KMS-11 (cell line): ENCODE measurements around the gene SLC29A4.
"Not testable (repeated sequence)": the region's sequence is repeated elsewhere in the genome, so short reads cannot be mapped to it uniquely, and the experiment has no call there.

ENCODE experiments used
- H2AFZ ChIP-seq: fragments of 200-600 bp; sonication (generic); 2 replicates; pipeline ENCODE4 v1.6.1; 2016; ENCODE audit warnings: antibody characterized with exemption, mixed run types, low read depth
- H3K27ac ChIP-seq: fragments of 200-600 bp; sonication (generic); 2 replicates; pipeline ENCODE4 v1.6.1; 2016; ENCODE audit warnings: mild to moderate bottlenecking, mixed run types
- H3K27me3 ChIP-seq: fragments of 200-600 bp; sonication (generic); 2 replicates; pipeline ENCODE4 v1.6.1; 2017; ENCODE audit warnings: mild to moderate bottlenecking, low read depth, mixed run types, moderate library complexity; ENCODE audit not compliant: insufficient read depth
- H3K36me3 ChIP-seq: fragments of 200-600 bp; sonication (generic); 2 replicates; pipeline ENCODE4 v1.6.1; 2017; ENCODE audit warnings: mild to moderate bottlenecking, mixed run types; ENCODE audit not compliant: insufficient read depth
- H3K4me1 ChIP-seq: fragments of 200-600 bp; sonication (generic); 2 replicates; pipeline ENCODE4 v1.6.1; 2016; ENCODE audit warnings: mild to moderate bottlenecking, low read depth, mixed run types; ENCODE audit not compliant: poor library complexity, severe bottlenecking
- H3K4me2 ChIP-seq: fragments of 200-600 bp; sonication (generic); 2 replicates; pipeline ENCODE4 v1.7.0; 2016; ENCODE audit warnings: mild to moderate bottlenecking, mixed run types
- H3K4me3 ChIP-seq: fragments of 200-600 bp; sonication (generic); IDR thresholded peaks from 2 replicates; pipeline ENCODE4 v1.6.1; 2017; ENCODE audit warnings: low read depth, low read length, mixed read lengths; ENCODE audit not compliant: insufficient read depth
- H3K79me2 ChIP-seq: fragments of 200-600 bp; sonication (generic); 2 replicates; pipeline ENCODE4 v1.6.1; 2016; ENCODE audit warnings: low read depth, mixed run types; ENCODE audit not compliant: insufficient read depth
- H3K9ac ChIP-seq: fragments of 200-600 bp; sonication (generic); 2 replicates; pipeline ENCODE4 v1.6.1; 2016; ENCODE audit warnings: mild to moderate bottlenecking, mixed run types
- H4K20me1 ChIP-seq: fragments of 200-600 bp; sonication (generic); 2 replicates; pipeline ENCODE4 v1.6.1; 2016; ENCODE audit warnings: mild to moderate bottlenecking, mixed run types; ENCODE audit not compliant: insufficient read depth
- TF ChIP-seq, protein P1 (sequence below): fragments of 200-600 bp; sonication (generic); conservative IDR thresholded peaks from 2 replicates; pipeline ENCODE4 v1.6.1; 2017; ENCODE audit warnings: low read depth, mild to moderate bottlenecking, antibody characterized with exemption, low read length, moderate library complexity, mixed read lengths

Gene SLC29A4

DNA sequence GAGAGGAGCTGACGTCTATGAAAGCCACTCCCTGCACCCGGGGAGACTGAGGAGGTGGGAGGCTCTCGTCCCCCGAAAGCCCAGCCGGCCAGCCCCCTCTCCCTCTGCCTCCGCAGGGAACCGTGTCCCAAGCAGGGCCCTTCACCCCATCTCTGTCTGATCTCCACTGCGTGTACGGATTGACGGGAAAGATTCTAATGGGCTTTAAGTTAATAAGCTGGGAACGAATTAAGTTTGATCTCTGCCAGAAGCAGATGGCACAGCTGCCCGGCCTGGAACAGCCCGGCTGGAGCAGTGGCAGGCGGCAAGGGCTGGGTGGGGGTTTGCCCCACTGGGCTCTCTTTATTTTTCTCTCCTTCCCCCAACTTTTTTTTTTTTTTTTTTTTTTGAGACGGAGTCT, 6.1 kb upstream of the SLC29A4 start:
- TF ChIP-seq, protein P1, sequence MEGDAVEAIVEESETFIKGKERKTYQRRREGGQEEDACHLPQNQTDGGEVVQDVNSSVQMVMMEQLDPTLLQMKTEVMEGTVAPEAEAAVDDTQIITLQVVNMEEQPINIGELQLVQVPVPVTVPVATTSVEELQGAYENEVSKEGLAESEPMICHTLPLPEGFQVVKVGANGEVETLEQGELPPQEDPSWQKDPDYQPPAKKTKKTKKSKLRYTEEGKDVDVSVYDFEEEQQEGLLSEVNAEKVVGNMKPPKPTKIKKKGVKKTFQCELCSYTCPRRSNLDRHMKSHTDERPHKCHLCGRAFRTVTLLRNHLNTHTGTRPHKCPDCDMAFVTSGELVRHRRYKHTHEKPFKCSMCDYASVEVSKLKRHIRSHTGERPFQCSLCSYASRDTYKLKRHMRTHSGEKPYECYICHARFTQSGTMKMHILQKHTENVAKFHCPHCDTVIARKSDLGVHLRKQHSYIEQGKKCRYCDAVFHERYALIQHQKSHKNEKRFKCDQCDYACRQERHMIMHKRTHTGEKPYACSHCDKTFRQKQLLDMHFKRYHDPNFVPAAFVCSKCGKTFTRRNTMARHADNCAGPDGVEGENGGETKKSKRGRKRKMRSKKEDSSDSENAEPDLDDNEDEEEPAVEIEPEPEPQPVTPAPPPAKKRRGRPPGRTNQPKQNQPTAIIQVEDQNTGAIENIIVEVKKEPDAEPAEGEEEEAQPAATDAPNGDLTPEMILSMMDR = no peak
- Histone ChIP-seq H3K27me3 (peaks cover 27% of the 10 kb centered on the region; the same call in 1 of the 2 replicates), H3K36me3 (no peaks in the 10 kb centered on the region), H3K4me1 (no peaks in the 10 kb centered on the region), H3K4me3 (no peak overlapping the region), H3K79me2 (no peaks in the 10 kb centered on the region), H3K4me2 (no peak overlapping the region), H3K9ac (no peak overlapping the region), H4K20me1 (no peaks in the 10 kb centered on the region), H2AFZ (no peak overlapping the region), H3K27ac (no peak overlapping the region)

DNA sequence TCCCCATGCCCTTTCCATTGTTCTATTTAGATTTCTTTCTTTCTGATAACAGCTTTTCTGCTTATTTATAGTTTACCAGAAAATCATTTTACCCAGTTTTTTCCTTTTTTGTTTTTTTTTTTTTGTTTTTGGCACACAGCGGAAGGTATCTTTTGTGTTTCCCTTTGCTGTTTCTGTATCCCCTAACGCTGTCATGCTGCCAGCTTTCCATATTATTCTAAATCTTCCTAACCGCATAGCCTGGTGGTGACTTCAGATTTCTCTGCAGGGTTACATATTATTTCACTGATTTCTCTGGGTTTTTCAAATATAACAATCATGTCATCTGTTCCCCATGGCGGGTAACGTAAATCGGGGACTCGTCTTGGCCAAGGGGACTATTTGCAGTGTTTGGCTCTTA, 4.0 kb upstream of the SLC29A4 start:
- Histone ChIP-seq H3K4me3 (no peak overlapping the region), H3K27ac (no peak overlapping the region), H3K36me3 (no peaks in the 10 kb centered on the region), H3K9ac (no peak overlapping the region), H2AFZ (no peak overlapping the region), H3K4me1 (no peaks in the 10 kb centered on the region), H3K4me2 (no peak overlapping the region), H3K27me3 (peaks cover 32% of the 10 kb centered on the region; the same call in 1 of the 2 replicates), H3K79me2 (no peaks in the 10 kb centered on the region), H4K20me1 (no peaks in the 10 kb centered on the region)
- TF ChIP-seq, protein P1 = no peak

DNA sequence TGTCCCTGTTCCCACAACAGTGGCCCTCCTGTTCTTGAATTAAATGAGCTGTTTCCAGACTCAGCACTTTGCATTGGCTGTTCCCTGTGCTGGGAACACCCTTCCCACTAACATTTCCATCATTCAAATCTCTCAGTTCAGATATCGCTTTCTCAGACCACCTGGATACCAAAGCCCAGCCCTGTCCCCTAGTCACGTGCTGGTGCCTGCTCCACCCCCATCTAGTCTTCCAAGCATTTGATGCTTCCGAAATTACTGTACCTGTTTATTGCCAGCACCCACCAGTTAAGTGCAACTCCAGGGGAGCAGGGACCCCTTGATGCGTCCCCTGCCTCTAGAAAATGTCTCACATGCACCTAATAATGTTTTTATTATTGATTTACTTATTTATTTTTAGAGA, 3.0 kb upstream of the SLC29A4 start:
- H3K27me3 ChIP-seq = peaks cover 41% of the 10 kb centered on the region
- no peaks in the 10 kb centered on the region for H3K79me2 ChIP-seq
- no peak overlapping the region for H3K4me3 ChIP-seq
- H4K20me1 ChIP-seq = no peaks in the 10 kb centered on the region
- no peaks in the 10 kb centered on the region for H3K36me3 ChIP-seq
- H3K9ac ChIP-seq = no peak overlapping the region
- no peak overlapping the region for H2AFZ ChIP-seq
- H3K4me1 ChIP-seq = no peaks in the 10 kb centered on the region
- H3K4me2 ChIP-seq = no peak overlapping the region
- H3K27ac ChIP-seq = no peak overlapping the region
- TF ChIP-seq, protein P1 = no peak

DNA sequence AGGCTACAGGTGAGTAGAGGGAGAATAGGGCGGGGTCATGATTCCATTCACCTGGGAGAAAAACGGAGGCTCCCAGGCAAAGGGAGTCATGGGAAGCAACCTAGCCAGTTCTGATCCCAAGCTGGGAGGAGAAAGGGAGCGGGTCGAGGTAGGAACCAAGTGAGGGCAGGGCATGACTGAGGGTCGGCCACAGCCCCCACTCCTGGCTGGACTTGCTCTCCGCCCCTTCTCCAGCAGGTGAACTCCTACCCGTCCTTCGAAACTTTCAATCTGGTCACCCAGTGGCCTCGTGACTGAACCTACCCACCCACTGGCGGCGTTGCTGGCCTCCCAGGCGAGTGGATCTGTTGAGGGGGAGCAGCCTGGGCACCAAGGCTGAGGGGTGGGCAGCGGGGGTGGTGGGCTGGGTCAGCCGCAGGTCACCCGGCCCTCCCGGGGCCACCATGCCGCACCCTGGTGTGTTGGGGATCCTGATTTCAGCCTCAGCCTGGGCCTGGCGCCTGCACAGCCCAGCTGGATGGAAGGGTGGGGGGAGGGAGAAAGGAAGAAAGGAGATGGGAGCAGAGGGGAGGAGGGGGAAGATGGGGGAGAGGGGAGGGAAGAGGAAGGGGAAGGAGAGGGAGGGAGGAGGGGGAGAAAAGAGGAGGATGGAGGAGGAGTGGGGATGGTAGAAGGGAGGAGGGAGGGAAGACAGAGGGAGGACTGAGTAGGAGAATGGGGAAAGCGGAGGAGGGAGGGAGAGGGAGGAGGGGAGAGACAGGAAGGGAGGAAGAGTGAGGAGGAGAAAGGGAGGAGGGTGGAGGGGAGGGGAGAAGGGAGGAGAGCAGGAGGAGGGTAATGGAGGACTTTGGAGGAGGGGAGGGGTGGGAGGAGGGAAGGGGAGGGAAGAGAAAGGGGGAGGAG, 894 bp upstream of the SLC29A4 start:
- H3K4me2 ChIP-seq, H3K27ac ChIP-seq, H3K4me3 ChIP-seq, H3K9ac ChIP-seq, H2AFZ ChIP-seq, H4K20me1 ChIP-seq, H3K4me1 ChIP-seq, H3K36me3 ChIP-seq, H3K79me2 ChIP-seq: not testable (repeated sequence)
- peaks cover 31% of the 10 kb centered on the region for H3K27me3 ChIP-seq
